ENCODE data around the gene ELMO1. TPM values are rescaled to one million over a fixed set of nuclear protein-coding genes. Genes with fewer than 3 reads are reported as not detected.

ELMO1 gene
- total and polyA plus RNA-seq, 2 of the 13 experiments (the other 11 are each of a cell fraction or from before 2014, with no cell fraction given), result 0.11 to 0.17 TPM

GRCh38 chr7:37041461-37041860 is 407.2 kb downstream of the ELMO1 start:
- no peaks in the 10 kb centered on the region for H3K36me3 ChIP-seq (replicated peaks in 1 of 2; ENCODE audit: control insufficient read depth in 1 of 2, insufficient read depth in 2 of 2, low read length in 2 of 2)
- TF ChIP-seq ZNF136 (CRISPR knock-in tag; IDR thresholded peaks at IDR 0.05; ENCODE audit: low read depth), result no peak
- TF ChIP-seq, protein P1, sequence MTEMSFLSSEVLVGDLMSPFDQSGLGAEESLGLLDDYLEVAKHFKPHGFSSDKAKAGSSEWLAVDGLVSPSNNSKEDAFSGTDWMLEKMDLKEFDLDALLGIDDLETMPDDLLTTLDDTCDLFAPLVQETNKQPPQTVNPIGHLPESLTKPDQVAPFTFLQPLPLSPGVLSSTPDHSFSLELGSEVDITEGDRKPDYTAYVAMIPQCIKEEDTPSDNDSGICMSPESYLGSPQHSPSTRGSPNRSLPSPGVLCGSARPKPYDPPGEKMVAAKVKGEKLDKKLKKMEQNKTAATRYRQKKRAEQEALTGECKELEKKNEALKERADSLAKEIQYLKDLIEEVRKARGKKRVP (CRISPR knock-in tag; IDR thresholded peaks at IDR 0.05), result no peak
- TF ChIP-seq DMAP1 (CRISPR knock-in tag; IDR thresholded peaks at IDR 0.05), result no peak
- no peak for TF ChIP-seq ZNF318 (CRISPR knock-in tag; IDR thresholded peaks at IDR 0.05)
- TF ChIP-seq ZFP1 (CRISPR knock-in tag; IDR thresholded peaks at IDR 0.05), result no peak
- TF ChIP-seq IRX3 (CRISPR knock-in tag; IDR thresholded peaks at IDR 0.05; ENCODE audit: borderline replicate concordance, low read depth), result no peak
- no peak for TF ChIP-seq ZNF335 (CRISPR knock-in tag; IDR thresholded peaks at IDR 0.05)
- TF ChIP-seq CREB1 (IDR thresholded peaks at IDR 0.05), result no peak
- TF ChIP-seq CREB1 (CRISPR knock-in tag; IDR thresholded peaks at IDR 0.05), result no peak
- TF ChIP-seq CBX1 (IDR thresholded peaks at IDR 0.05; ENCODE audit: low read depth), result no peak
- no peak for TF ChIP-seq KAT2B (IDR thresholded peaks at IDR 0.05; ENCODE audit: borderline replicate concordance, low read depth, low read length)
- no peak for TF ChIP-seq FUBP1 (CRISPR knock-in tag; IDR thresholded peaks at IDR 0.05; ENCODE audit: borderline replicate concordance)
- no peak for TF ChIP-seq ZNF589 (CRISPR knock-in tag; conservative IDR thresholded peaks at IDR 0.05)
- no peak for TF ChIP-seq MXD3 (CRISPR knock-in tag; IDR thresholded peaks at IDR 0.05)
- ChIA-PET CTCF (ENCODE audit: low intra/inter-chr PET ratio, low total read pairs) (no interaction called here), POLR2A (no interaction called here)
- H3K79me2 ChIP-seq (ENCODE audit: insufficient read depth, low read length), result no peaks in the 10 kb centered on the region
- no peak overlapping the region for H3K4me3 ChIP-seq (replicated peaks in 1 of 3; ENCODE audit: insufficient read depth in 1 of 3, low read depth in 2 of 3, low read length in 3 of 3)
- 68% methylated on average over 8 of the region's 8 CpGs for WGBS (ENCODE audit: low lambda C conversion rate)
- intact Hi-C loops (cut with micrococcal nuclease; ENCODE audit: unreplicated experiment), result no loop called here
- H4K20me1 ChIP-seq (ENCODE audit: insufficient read depth, low read length), result no peaks in the 10 kb centered on the region
- in situ Hi-C loops (cut with HindIII; ENCODE audit: extremely low pct_ligation_motif_present, low pct_unique_long_range_greater_than_20kb), result no loop called here
- no peak overlapping the region for H3K4me2 ChIP-seq (ENCODE audit: low read depth, low read length)
- FAIRE-seq (no peak), DNase-seq (ENCODE audit: low spot score) (no peak), ATAC-seq (no peak)
- H2AFZ ChIP-seq (ENCODE audit: low read length), result no peak overlapping the region
- peaks cover 8% of the 10 kb centered on the region; the same call in 1 of the 2 replicates for H3K9me3 ChIP-seq (ENCODE audit: low read length)
- no TSS peak for BruUV-seq (replicated peaks)
- H3K9ac ChIP-seq (ENCODE audit: insufficient read depth, low read depth, low read length), result no peak overlapping the region
- H3K27ac ChIP-seq (ENCODE audit: extremely low read length, insufficient read depth, low read length), result no peak overlapping the region
- no peaks in the 10 kb centered on the region for H3K27me3 ChIP-seq (ENCODE audit: control insufficient read depth in 1 of 2, insufficient read depth in 2 of 2, low read length in 2 of 2)
- peaks cover 10% of the 10 kb centered on the region; the same call in 1 of the 2 replicates for H3K4me1 ChIP-seq (ENCODE audit: insufficient read depth, low read length)

All from HepG2 (cell line).